Activated naive CD8-positive, alpha-beta T cell (primary cell): Measurements from ENCODE around the gene SLC39A3.

Experiments
- H3K27ac Mint-ChIP-seq: one replicate; pipeline ENCODE4 v1.8.0; 2021; ENCODE audit warnings: mixed read lengths
- H3K27me3 Mint-ChIP-seq: one replicate; pipeline ENCODE4 v1.8.0; 2021; ENCODE audit warnings: mixed read lengths
- H3K36me3 Mint-ChIP-seq: one replicate; pipeline ENCODE4 v1.8.0; 2021; ENCODE audit warnings: mixed read lengths
- H3K4me1 Mint-ChIP-seq: one replicate; pipeline ENCODE4 v1.8.0; 2021; ENCODE audit warnings: low read depth, mixed read lengths
- H3K4me3 Mint-ChIP-seq: one replicate; pipeline ENCODE4 v1.8.0; 2021; ENCODE audit warnings: mild to moderate bottlenecking, mixed read lengths
- H3K9me3 Mint-ChIP-seq: one replicate; pipeline ENCODE4 v1.8.0; 2021; ENCODE audit warnings: low read depth, mixed read lengths

The SLC39A3 gene

GRCh38 chr19:2759965-2760364 lies 20.1 kb upstream of the SLC39A3 start:
- no peaks in the 10 kb centered on the region for H3K27me3 Mint-ChIP-seq
- H3K36me3 Mint-ChIP-seq = no peaks in the 10 kb centered on the region
- peaks cover 2% of the 10 kb centered on the region for H3K4me1 Mint-ChIP-seq
- no peak overlapping the region for H3K27ac Mint-ChIP-seq
- H3K4me3 Mint-ChIP-seq = no peak overlapping the region
- H3K9me3 Mint-ChIP-seq = no peaks in the 10 kb centered on the region

- H3K4me3 Mint-ChIP-seq = no peak overlapping the region
- H3K27me3 Mint-ChIP-seq = no peaks in the 10 kb centered on the region
- H3K9me3 Mint-ChIP-seq = no peaks in the 10 kb centered on the region
- H3K36me3 Mint-ChIP-seq = no peaks in the 10 kb centered on the region
- H3K27ac Mint-ChIP-seq = no peak overlapping the region
- H3K4me1 Mint-ChIP-seq = peaks cover 2% of the 10 kb centered on the region
Observed at GRCh38 chr19:2759362-2759761, 19.5 kb upstream of the SLC39A3 start.

GRCh38 chr19:2758601-2759313 lies 18.9 kb upstream of the SLC39A3 start:
- Mint-ChIP-seq H3K9me3 (no peaks in the 10 kb centered on the region), H3K27me3 (no peaks in the 10 kb centered on the region), H3K36me3 (no peaks in the 10 kb centered on the region), H3K27ac (no peak overlapping the region), H3K4me3 (no peak overlapping the region), H3K4me1 (peaks cover 2% of the 10 kb centered on the region)

GRCh38 chr19:2756921-2757881 lies 17.4 kb upstream of the SLC39A3 start:
- Mint-ChIP-seq H3K27ac (no peak overlapping the region), H3K36me3 (no peaks in the 10 kb centered on the region), H3K27me3 (no peaks in the 10 kb centered on the region), H3K4me3 (no peak overlapping the region), H3K9me3 (no peaks in the 10 kb centered on the region), H3K4me1 (peaks cover 2% of the 10 kb centered on the region)

GRCh38 chr19:2756477-2756876 lies 16.7 kb upstream of the SLC39A3 start:
- Mint-ChIP-seq H3K9me3 (no peaks in the 10 kb centered on the region), H3K4me3 (no peak overlapping the region), H3K36me3 (no peaks in the 10 kb centered on the region), H3K4me1 (peaks cover 2% of the 10 kb centered on the region), H3K27me3 (no peaks in the 10 kb centered on the region), H3K27ac (no peak overlapping the region)

- Mint-ChIP-seq H3K27me3 (no peaks in the 10 kb centered on the region), H3K36me3 (no peaks in the 10 kb centered on the region), H3K4me1 (peaks cover 2% of the 10 kb centered on the region), H3K9me3 (no peaks in the 10 kb centered on the region), H3K27ac (no peak overlapping the region), H3K4me3 (no peak overlapping the region)
Observed at GRCh38 chr19:2755811-2756210, 16.0 kb upstream of the SLC39A3 start.

- Mint-ChIP-seq H3K27me3 (no peaks in the 10 kb centered on the region), H3K27ac (no peak overlapping the region), H3K4me3 (no peak overlapping the region), H3K9me3 (no peaks in the 10 kb centered on the region), H3K4me1 (peaks cover 2% of the 10 kb centered on the region), H3K36me3 (no peaks in the 10 kb centered on the region)
Observed at GRCh38 chr19:2755448-2755705, 15.6 kb upstream of the SLC39A3 start.

- Mint-ChIP-seq H3K27me3 (no peaks in the 10 kb centered on the region), H3K36me3 (no peaks in the 10 kb centered on the region), H3K9me3 (no peaks in the 10 kb centered on the region), H3K27ac (no peak overlapping the region), H3K4me3 (no peak overlapping the region), H3K4me1 (peaks cover 2% of the 10 kb centered on the region)
Observed at GRCh38 chr19:2754659-2755447, 15.0 kb upstream of the SLC39A3 start.

- Mint-ChIP-seq H3K4me3 (no peak overlapping the region), H3K4me1 (no peaks in the 10 kb centered on the region), H3K9me3 (no peaks in the 10 kb centered on the region), H3K36me3 (no peaks in the 10 kb centered on the region), H3K27ac (no peak overlapping the region), H3K27me3 (no peaks in the 10 kb centered on the region)
Observed at GRCh38 chr19:2751438-2751830, 11.6 kb upstream of the SLC39A3 start.

- no peak overlapping the region for H3K4me3 Mint-ChIP-seq
- no peaks in the 10 kb centered on the region for H3K36me3 Mint-ChIP-seq
- no peak overlapping the region for H3K27ac Mint-ChIP-seq
Observed at GRCh38 chr19:2750808-2751437, 11.1 kb upstream of the SLC39A3 start.

GRCh38 chr19:2747349-2747748 lies 7.5 kb upstream of the SLC39A3 start:
- Mint-ChIP-seq H3K36me3 (no peaks in the 10 kb centered on the region), H3K9me3 (no peaks in the 10 kb centered on the region), H3K4me1 (no peaks in the 10 kb centered on the region), H3K27me3 (peaks cover 5% of the 10 kb centered on the region), H3K27ac (no peak overlapping the region), H3K4me3 (no peak overlapping the region)

More at GRCh38 chr19:2750808-2751437, 11.1 kb upstream of the SLC39A3 start:
- Mint-ChIP-seq H3K4me1 (no peaks in the 10 kb centered on the region), H3K27me3 (no peaks in the 10 kb centered on the region), H3K9me3 (no peaks in the 10 kb centered on the region)

GRCh38 chr19:2744113-2744512 lies 4.3 kb upstream of the SLC39A3 start:
- Mint-ChIP-seq H3K27me3 (peaks cover 11% of the 10 kb centered on the region), H3K27ac (no peak overlapping the region), H3K36me3 (no peaks in the 10 kb centered on the region), H3K9me3 (no peaks in the 10 kb centered on the region), H3K4me1 (peaks cover 6% of the 10 kb centered on the region), H3K4me3 (no peak overlapping the region)

- Mint-ChIP-seq H3K4me3 (no peak overlapping the region), H3K27ac (no peak overlapping the region), H3K36me3 (no peaks in the 10 kb centered on the region), H3K9me3 (no peaks in the 10 kb centered on the region), H3K27me3 (peaks cover 11% of the 10 kb centered on the region), H3K4me1 (peaks cover 12% of the 10 kb centered on the region)
Observed at GRCh38 chr19:2743099-2743498, 3.3 kb upstream of the SLC39A3 start.

GRCh38 chr19:2740314-2740656 lies 468 bp upstream of the SLC39A3 start:
- H3K36me3 Mint-ChIP-seq = peaks cover 6% of the 10 kb centered on the region
- no peak overlapping the region for H3K27ac Mint-ChIP-seq
- H3K9me3 Mint-ChIP-seq = no peaks in the 10 kb centered on the region
- peak overlapping the region; percentile 94 for H3K4me3 Mint-ChIP-seq
- peaks cover 20% of the 10 kb centered on the region for H3K4me1 Mint-ChIP-seq
- peaks cover 11% of the 10 kb centered on the region for H3K27me3 Mint-ChIP-seq
